SKM-1 treated with dmso at 0.1 percent for 144 hours (cell line): Measurements from ENCODE around the gene STT3A.

Experiments used
- DNase-seq: peaks from one replicate; lab custom pipeline; 2025; ENCODE audit not compliant: unreplicated experiment; lab: John Stamatoyannopoulos, UW

Gene STT3A

GRCh38 chr11:125649465-125650166 lies 57.0 kb downstream of the STT3A start:
- DNase-seq, result no peak

- no peak for DNase-seq
These were observed 70.0 kb downstream of the STT3A start for GRCh38 chr11:125662689-125663088.

GRCh38 chr11:125663910-125664309 lies 71.3 kb downstream of the STT3A start:
- DNase-seq, result no peak

GRCh38 chr11:125667151-125667550 lies 74.5 kb downstream of the STT3A start:
- no peak for DNase-seq

GRCh38 chr11:125670172-125670571 lies 77.5 kb downstream of the STT3A start:
- DNase-seq, result no peak

GRCh38 chr11:125671561-125671960 lies 78.9 kb downstream of the STT3A start:
- no peak for DNase-seq
